ENCODE measurements around the gene MASP1.

DNA sequence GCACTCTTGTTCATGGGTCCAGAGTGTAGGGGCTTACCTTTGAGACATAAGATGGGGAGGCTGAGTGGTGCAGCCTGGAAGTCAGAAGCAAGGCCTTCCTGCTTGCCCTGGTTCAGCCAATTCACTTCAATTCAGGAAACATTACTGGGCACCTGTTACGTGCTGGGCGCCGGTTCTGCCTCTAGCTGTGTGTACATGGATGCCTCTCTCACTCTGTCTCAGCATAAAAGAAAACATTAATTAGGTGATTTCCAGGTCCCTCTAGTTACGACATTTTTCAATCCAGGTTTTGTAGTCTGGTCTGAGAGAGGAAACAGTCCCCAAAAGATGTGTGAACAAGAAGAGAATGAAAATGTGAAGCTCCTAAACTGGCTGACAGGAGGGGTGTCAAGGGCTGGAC, 93.0 kb downstream of the MASP1 start:
- TF ChIP-seq, protein P1, sequence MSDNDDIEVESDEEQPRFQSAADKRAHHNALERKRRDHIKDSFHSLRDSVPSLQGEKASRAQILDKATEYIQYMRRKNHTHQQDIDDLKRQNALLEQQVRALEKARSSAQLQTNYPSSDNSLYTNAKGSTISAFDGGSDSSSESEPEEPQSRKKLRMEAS (IDR thresholded peaks at IDR 0.05): no peak
- TF ChIP-seq TAF1 (IDR thresholded peaks at IDR 0.05; ENCODE audit: low read depth) (no peak), FOXM1 (IDR thresholded peaks at IDR 0.05; ENCODE audit: borderline replicate concordance, low read depth) (no peak), TCF12 (IDR thresholded peaks at IDR 0.05; ENCODE audit: low read depth) (no peak), RAD21 (IDR thresholded peaks at IDR 0.05; ENCODE audit: low read depth) (no peak), EP300 (IDR thresholded peaks at IDR 0.05; ENCODE audit: borderline replicate concordance) (no peak), NFIC (IDR thresholded peaks at IDR 0.05) (no peak), EGR1 (IDR thresholded peaks at IDR 0.05) (no peak), CEBPB (IDR thresholded peaks at IDR 0.05) (no peak), YY1 (IDR thresholded peaks at IDR 0.05; ENCODE audit: low read depth) (no peak)
- TF ChIP-seq, protein P2, sequence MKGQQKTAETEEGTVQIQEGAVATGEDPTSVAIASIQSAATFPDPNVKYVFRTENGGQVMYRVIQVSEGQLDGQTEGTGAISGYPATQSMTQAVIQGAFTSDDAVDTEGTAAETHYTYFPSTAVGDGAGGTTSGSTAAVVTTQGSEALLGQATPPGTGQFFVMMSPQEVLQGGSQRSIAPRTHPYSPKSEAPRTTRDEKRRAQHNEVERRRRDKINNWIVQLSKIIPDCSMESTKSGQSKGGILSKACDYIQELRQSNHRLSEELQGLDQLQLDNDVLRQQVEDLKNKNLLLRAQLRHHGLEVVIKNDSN (IDR thresholded peaks at IDR 0.05): no peak
- TF ChIP-seq, protein P3, sequence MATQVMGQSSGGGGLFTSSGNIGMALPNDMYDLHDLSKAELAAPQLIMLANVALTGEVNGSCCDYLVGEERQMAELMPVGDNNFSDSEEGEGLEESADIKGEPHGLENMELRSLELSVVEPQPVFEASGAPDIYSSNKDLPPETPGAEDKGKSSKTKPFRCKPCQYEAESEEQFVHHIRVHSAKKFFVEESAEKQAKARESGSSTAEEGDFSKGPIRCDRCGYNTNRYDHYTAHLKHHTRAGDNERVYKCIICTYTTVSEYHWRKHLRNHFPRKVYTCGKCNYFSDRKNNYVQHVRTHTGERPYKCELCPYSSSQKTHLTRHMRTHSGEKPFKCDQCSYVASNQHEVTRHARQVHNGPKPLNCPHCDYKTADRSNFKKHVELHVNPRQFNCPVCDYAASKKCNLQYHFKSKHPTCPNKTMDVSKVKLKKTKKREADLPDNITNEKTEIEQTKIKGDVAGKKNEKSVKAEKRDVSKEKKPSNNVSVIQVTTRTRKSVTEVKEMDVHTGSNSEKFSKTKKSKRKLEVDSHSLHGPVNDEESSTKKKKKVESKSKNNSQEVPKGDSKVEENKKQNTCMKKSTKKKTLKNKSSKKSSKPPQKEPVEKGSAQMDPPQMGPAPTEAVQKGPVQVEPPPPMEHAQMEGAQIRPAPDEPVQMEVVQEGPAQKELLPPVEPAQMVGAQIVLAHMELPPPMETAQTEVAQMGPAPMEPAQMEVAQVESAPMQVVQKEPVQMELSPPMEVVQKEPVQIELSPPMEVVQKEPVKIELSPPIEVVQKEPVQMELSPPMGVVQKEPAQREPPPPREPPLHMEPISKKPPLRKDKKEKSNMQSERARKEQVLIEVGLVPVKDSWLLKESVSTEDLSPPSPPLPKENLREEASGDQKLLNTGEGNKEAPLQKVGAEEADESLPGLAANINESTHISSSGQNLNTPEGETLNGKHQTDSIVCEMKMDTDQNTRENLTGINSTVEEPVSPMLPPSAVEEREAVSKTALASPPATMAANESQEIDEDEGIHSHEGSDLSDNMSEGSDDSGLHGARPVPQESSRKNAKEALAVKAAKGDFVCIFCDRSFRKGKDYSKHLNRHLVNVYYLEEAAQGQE (IDR thresholded peaks at IDR 0.05; ENCODE audit: low read depth): no peak
